ENCODE measurements around the gene KIFC3. TPM values are rescaled to one million over a fixed set of nuclear protein-coding genes. Genes with fewer than 3 reads are reported as not detected.

The KIFC3 gene
- total RNA-seq, 1 experiment from 2014 or later = not detected

GRCh38 chr16:57728336-57729181 lies 73.7 kb downstream of the KIFC3 start:
- H3K4me3 ChIP-seq (ENCODE audit: low read length) = no peak overlapping the region
- no peak overlapping the region for H2AFZ ChIP-seq (ENCODE audit: low read length)
- H3K27ac ChIP-seq (ENCODE audit: low read length) = no peak overlapping the region
- no peaks in the 10 kb centered on the region for H3K9me2 ChIP-seq (replicated peaks; ENCODE audit: insufficient read depth, low read length)
- H3K36me3 ChIP-seq (ENCODE audit: insufficient read depth, low read length) = no peaks in the 10 kb centered on the region
- no peaks in the 10 kb centered on the region for H3K4me1 ChIP-seq (ENCODE audit: low read length)
- H3K9me3 ChIP-seq (ENCODE audit: low read length) = no peaks in the 10 kb centered on the region
- no peaks in the 10 kb centered on the region for H3K27me3 ChIP-seq (ENCODE audit: low read length)
- no peak overlapping the region for H3K4me2 ChIP-seq (ENCODE audit: low read depth, low read length, poor library complexity, severe bottlenecking)
- H3K79me2 ChIP-seq (ENCODE audit: low read length) = no peaks in the 10 kb centered on the region
- H3K9ac ChIP-seq (ENCODE audit: low read length) = no peak overlapping the region
- no peak for DNase-seq
- no peaks in the 10 kb centered on the region for H4K20me1 ChIP-seq (ENCODE audit: insufficient read depth, low read depth, low read length)

GRCh38 chr16:57727610-57728009 lies 74.7 kb downstream of the KIFC3 start:
- no peak overlapping the region for H2AFZ ChIP-seq (ENCODE audit: low read length)
- H3K4me3 ChIP-seq (ENCODE audit: low read length) = no peak overlapping the region
- no peak for DNase-seq
- no peaks in the 10 kb centered on the region for H3K9me2 ChIP-seq (replicated peaks; ENCODE audit: insufficient read depth, low read length)
- no peak overlapping the region for H3K4me2 ChIP-seq (ENCODE audit: low read depth, low read length, poor library complexity, severe bottlenecking)
- H3K79me2 ChIP-seq (ENCODE audit: low read length) = no peaks in the 10 kb centered on the region
- H3K27me3 ChIP-seq (ENCODE audit: low read length) = no peaks in the 10 kb centered on the region
- H3K4me1 ChIP-seq (ENCODE audit: low read length) = no peaks in the 10 kb centered on the region
- H3K36me3 ChIP-seq (ENCODE audit: insufficient read depth, low read length) = no peaks in the 10 kb centered on the region
- H3K9ac ChIP-seq (ENCODE audit: low read length) = no peak overlapping the region
- no peak overlapping the region for H3K27ac ChIP-seq (ENCODE audit: low read length)
- H4K20me1 ChIP-seq (ENCODE audit: insufficient read depth, low read depth, low read length) = no peaks in the 10 kb centered on the region
- H3K9me3 ChIP-seq (ENCODE audit: low read length) = no peaks in the 10 kb centered on the region

GRCh38 chr16:57726433-57726947 lies 75.8 kb downstream of the KIFC3 start:
- Histone ChIP-seq H3K4me1 (ENCODE audit: low read length) (no peaks in the 10 kb centered on the region), H3K4me2 (ENCODE audit: low read depth, low read length, poor library complexity, severe bottlenecking) (no peak overlapping the region), H3K79me2 (ENCODE audit: low read length) (no peaks in the 10 kb centered on the region), H3K9me3 (ENCODE audit: low read length) (no peaks in the 10 kb centered on the region), H3K36me3 (ENCODE audit: insufficient read depth, low read length) (no peaks in the 10 kb centered on the region), H4K20me1 (ENCODE audit: insufficient read depth, low read depth, low read length) (no peaks in the 10 kb centered on the region), H3K4me3 (ENCODE audit: low read length) (no peak overlapping the region), H2AFZ (ENCODE audit: low read length) (no peak overlapping the region), H3K9ac (ENCODE audit: low read length) (no peak overlapping the region), H3K9me2 (replicated peaks; ENCODE audit: insufficient read depth, low read length) (no peaks in the 10 kb centered on the region), H3K27me3 (ENCODE audit: low read length) (no peaks in the 10 kb centered on the region), H3K27ac (ENCODE audit: low read length) (no peak overlapping the region)
- DNase-seq = no peak

GRCh38 chr16:57725976-57726375 lies 76.3 kb downstream of the KIFC3 start:
- no peak for DNase-seq
- no peaks in the 10 kb centered on the region for H3K4me1 ChIP-seq (ENCODE audit: low read length)
- H3K27me3 ChIP-seq (ENCODE audit: low read length) = no peaks in the 10 kb centered on the region
- no peak overlapping the region for H3K27ac ChIP-seq (ENCODE audit: low read length)
- no peak overlapping the region for H3K4me2 ChIP-seq (ENCODE audit: low read depth, low read length, poor library complexity, severe bottlenecking)
- no peaks in the 10 kb centered on the region for H3K79me2 ChIP-seq (ENCODE audit: low read length)
- H3K9me3 ChIP-seq (ENCODE audit: low read length) = no peaks in the 10 kb centered on the region
- no peaks in the 10 kb centered on the region for H3K36me3 ChIP-seq (ENCODE audit: insufficient read depth, low read length)
- no peak overlapping the region for H2AFZ ChIP-seq (ENCODE audit: low read length)
- no peak overlapping the region for H3K4me3 ChIP-seq (ENCODE audit: low read length)
- H3K9me2 ChIP-seq (replicated peaks; ENCODE audit: insufficient read depth, low read length) = no peaks in the 10 kb centered on the region
- no peaks in the 10 kb centered on the region for H4K20me1 ChIP-seq (ENCODE audit: insufficient read depth, low read depth, low read length)
- no peak overlapping the region for H3K9ac ChIP-seq (ENCODE audit: low read length)

GRCh38 chr16:57725554-57725953 lies 76.7 kb downstream of the KIFC3 start:
- no peak overlapping the region for H3K4me2 ChIP-seq (ENCODE audit: low read depth, low read length, poor library complexity, severe bottlenecking)
- H3K27ac ChIP-seq (ENCODE audit: low read length) = no peak overlapping the region
- no peaks in the 10 kb centered on the region for H4K20me1 ChIP-seq (ENCODE audit: insufficient read depth, low read depth, low read length)
- no peaks in the 10 kb centered on the region for H3K9me2 ChIP-seq (replicated peaks; ENCODE audit: insufficient read depth, low read length)
- H3K36me3 ChIP-seq (ENCODE audit: insufficient read depth, low read length) = no peaks in the 10 kb centered on the region
- no peak overlapping the region for H2AFZ ChIP-seq (ENCODE audit: low read length)
- no peak overlapping the region for H3K9ac ChIP-seq (ENCODE audit: low read length)
- H3K79me2 ChIP-seq (ENCODE audit: low read length) = no peaks in the 10 kb centered on the region
- no peaks in the 10 kb centered on the region for H3K9me3 ChIP-seq (ENCODE audit: low read length)
- H3K4me1 ChIP-seq (ENCODE audit: low read length) = no peaks in the 10 kb centered on the region
- no peak overlapping the region for H3K4me3 ChIP-seq (ENCODE audit: low read length)
- DNase-seq = no peak
- H3K27me3 ChIP-seq (ENCODE audit: low read length) = no peaks in the 10 kb centered on the region

GRCh38 chr16:57725151-57725550 lies 77.1 kb downstream of the KIFC3 start:
- H3K9me2 ChIP-seq (replicated peaks; ENCODE audit: insufficient read depth, low read length) = no peaks in the 10 kb centered on the region
- H3K9me3 ChIP-seq (ENCODE audit: low read length) = no peaks in the 10 kb centered on the region
- no peak overlapping the region for H3K27ac ChIP-seq (ENCODE audit: low read length)
- no peaks in the 10 kb centered on the region for H4K20me1 ChIP-seq (ENCODE audit: insufficient read depth, low read depth, low read length)
- no peak overlapping the region for H3K4me3 ChIP-seq (ENCODE audit: low read length)
- no peak overlapping the region for H3K9ac ChIP-seq (ENCODE audit: low read length)
- DNase-seq = no peak
- no peaks in the 10 kb centered on the region for H3K4me1 ChIP-seq (ENCODE audit: low read length)
- no peak overlapping the region for H2AFZ ChIP-seq (ENCODE audit: low read length)
- H3K4me2 ChIP-seq (ENCODE audit: low read depth, low read length, poor library complexity, severe bottlenecking) = no peak overlapping the region
- H3K36me3 ChIP-seq (ENCODE audit: insufficient read depth, low read length) = no peaks in the 10 kb centered on the region
- no peaks in the 10 kb centered on the region for H3K79me2 ChIP-seq (ENCODE audit: low read length)
- no peaks in the 10 kb centered on the region for H3K27me3 ChIP-seq (ENCODE audit: low read length)

- Histone ChIP-seq H3K9me3 (ENCODE audit: low read length) (no peaks in the 10 kb centered on the region), H3K4me3 (ENCODE audit: low read length) (no peak overlapping the region), H3K79me2 (ENCODE audit: low read length) (no peaks in the 10 kb centered on the region), H3K36me3 (ENCODE audit: insufficient read depth, low read length) (no peaks in the 10 kb centered on the region), H4K20me1 (ENCODE audit: insufficient read depth, low read depth, low read length) (no peaks in the 10 kb centered on the region), H3K27me3 (ENCODE audit: low read length) (no peaks in the 10 kb centered on the region), H3K9me2 (replicated peaks; ENCODE audit: insufficient read depth, low read length) (no peaks in the 10 kb centered on the region), H2AFZ (ENCODE audit: low read length) (no peak overlapping the region), H3K4me2 (ENCODE audit: low read depth, low read length, poor library complexity, severe bottlenecking) (no peak overlapping the region), H3K9ac (ENCODE audit: low read length) (no peak overlapping the region), H3K4me1 (ENCODE audit: low read length) (no peaks in the 10 kb centered on the region), H3K27ac (ENCODE audit: low read length) (no peak overlapping the region)
- DNase-seq = no peak
Observed at GRCh38 chr16:57724531-57724930, 77.8 kb downstream of the KIFC3 start.

GRCh38 chr16:57723170-57723569 lies 79.1 kb downstream of the KIFC3 start:
- Histone ChIP-seq H3K9me3 (ENCODE audit: low read length) (no peaks in the 10 kb centered on the region), H3K27me3 (ENCODE audit: low read length) (no peaks in the 10 kb centered on the region), H3K9me2 (replicated peaks; ENCODE audit: insufficient read depth, low read length) (no peaks in the 10 kb centered on the region), H3K4me2 (ENCODE audit: low read depth, low read length, poor library complexity, severe bottlenecking) (no peak overlapping the region), H3K9ac (ENCODE audit: low read length) (no peak overlapping the region), H2AFZ (ENCODE audit: low read length) (no peak overlapping the region), H3K27ac (ENCODE audit: low read length) (no peak overlapping the region), H3K79me2 (ENCODE audit: low read length) (no peaks in the 10 kb centered on the region), H3K4me3 (ENCODE audit: low read length) (no peak overlapping the region), H4K20me1 (ENCODE audit: insufficient read depth, low read depth, low read length) (no peaks in the 10 kb centered on the region), H3K4me1 (ENCODE audit: low read length) (no peaks in the 10 kb centered on the region), H3K36me3 (ENCODE audit: insufficient read depth, low read length) (no peaks in the 10 kb centered on the region)
- DNase-seq = no peak
